Loucy (cell line): ENCODE data around the gene CD14.

Experiments used
- H2AFZ ChIP-seq: fragments of 200-600 bp; sonication (generic); 2 replicates; pipeline ENCODE4 v1.6.0; 2016; ENCODE audit warnings: antibody characterized with exemption, mild to moderate bottlenecking, low read length, moderate library complexity
- H3F3A ChIP-seq: fragments of 200-600 bp; 2 replicates; pipeline ENCODE4 v1.6.0; 2016; ENCODE audit warnings: antibody characterized with exemption, low read depth, mild to moderate bottlenecking
- H3K27me3 ChIP-seq: fragments of 200-600 bp; sonication (generic); 2 replicates; pipeline ENCODE4 v1.6.1; 2014; ENCODE audit warnings: low read length, mild to moderate bottlenecking; ENCODE audit not compliant: insufficient read depth, poor library complexity, severe bottlenecking
- H3K36me3 ChIP-seq: fragments of 200-600 bp; sonication (generic); 2 replicates; pipeline ENCODE4 v1.6.1; 2016; ENCODE audit warnings: low read length; ENCODE audit not compliant: insufficient read depth
- H3K4me1 ChIP-seq: fragments of 200-600 bp; sonication (generic); 2 replicates; pipeline ENCODE4 v1.5.1; 2014; ENCODE audit warnings: low read length, mild to moderate bottlenecking; ENCODE audit not compliant: insufficient read depth, poor library complexity, severe bottlenecking
- H3K4me2 ChIP-seq: fragments of 200-600 bp; sonication (generic); 2 replicates; pipeline ENCODE4 v1.6.0; 2014; ENCODE audit warnings: antibody characterized with exemption, low read length, low read depth, mild to moderate bottlenecking; ENCODE audit not compliant: poor library complexity, severe bottlenecking
- H3K4me3 ChIP-seq: fragments of 200-600 bp; sonication (generic); 2 replicates; pipeline ENCODE4 v1.5.1; 2014; ENCODE audit warnings: low read length, mild to moderate bottlenecking, mixed read lengths; ENCODE audit not compliant: poor library complexity, severe bottlenecking
- H3K79me2 ChIP-seq: fragments of 200-600 bp; sonication (generic); 2 replicates; pipeline ENCODE4 v1.6.1; 2014; ENCODE audit warnings: low read length; ENCODE audit not compliant: insufficient read depth
- H3K9ac ChIP-seq: fragments of 200-600 bp; sonication (generic); 2 replicates; pipeline ENCODE4 v1.6.0; 2014; ENCODE audit warnings: mild to moderate bottlenecking, low read depth, low read length, moderate library complexity; ENCODE audit not compliant: poor library complexity, severe bottlenecking
- H3K9me2 ChIP-seq: fragments of 200-600 bp; sonication (generic); replicated peaks from 2 replicates; pipeline ENCODE4 v1.6.1; 2016; ENCODE audit warnings: low read depth, low read length, mixed read lengths
- H3K9me3 ChIP-seq: fragments of 200-600 bp; sonication (generic); 2 replicates; pipeline ENCODE4 v1.6.1; 2014; ENCODE audit warnings: mild to moderate bottlenecking, antibody characterized with exemption, low read length, low read depth; ENCODE audit not compliant: insufficient read depth
- H4K20me1 ChIP-seq: fragments of 200-600 bp; sonication (generic); 2 replicates; pipeline ENCODE4 v1.6.0; 2014; ENCODE audit warnings: antibody characterized with exemption, low read length, mild to moderate bottlenecking; ENCODE audit not compliant: insufficient read depth, poor library complexity, severe bottlenecking
- CTCF ChIP-seq: fragments of 200-600 bp; sonication (generic); conservative IDR thresholded peaks from 2 replicates; pipeline ENCODE4 v1.5.1; 2014; ENCODE audit warnings: mild to moderate bottlenecking, antibody characterized with exemption, low read length
- EZH2phosphoT487 ChIP-seq: fragments of 200-600 bp; IDR thresholded peaks from 2 replicates; pipeline ENCODE4 v1.6.1; 2018; ENCODE audit warnings: antibody characterized with exemption, mild to moderate bottlenecking, moderate library complexity, borderline replicate concordance

The CD14 gene

GRCh38 chr5:140633501-140633900 lies 526 bp upstream of the CD14 start:
- H2AFZ ChIP-seq = no peak overlapping the region
- no peaks in the 10 kb centered on the region for H3K4me1 ChIP-seq
- H3K9ac ChIP-seq = no peak overlapping the region
- no peaks in the 10 kb centered on the region for H3K36me3 ChIP-seq
- H3F3A ChIP-seq = no peaks in the 10 kb centered on the region
- no peaks in the 10 kb centered on the region for H3K9me2 ChIP-seq
- H3K9me3 ChIP-seq = no peaks in the 10 kb centered on the region
- no peak overlapping the region for H3K4me3 ChIP-seq
- H3K79me2 ChIP-seq = no peaks in the 10 kb centered on the region
- no peaks in the 10 kb centered on the region for H4K20me1 ChIP-seq
- H3K4me2 ChIP-seq = no peak overlapping the region
- TF ChIP-seq EZH2phosphoT487 (no peak), CTCF (no peak)
- no peaks in the 10 kb centered on the region for H3K27me3 ChIP-seq

GRCh38 chr5:140632366-140633020 lies 482 bp downstream of the CD14 start:
- no peak overlapping the region for H3K4me3 ChIP-seq
- H3K9me3 ChIP-seq = no peaks in the 10 kb centered on the region
- no peaks in the 10 kb centered on the region for H4K20me1 ChIP-seq
- H2AFZ ChIP-seq = no peak overlapping the region
- no peaks in the 10 kb centered on the region for H3K36me3 ChIP-seq
- no peak overlapping the region for H3K4me2 ChIP-seq
- no peak overlapping the region for H3K9ac ChIP-seq
- TF ChIP-seq EZH2phosphoT487 (no peak), CTCF (no peak)
- H3F3A ChIP-seq = no peaks in the 10 kb centered on the region
- H3K27me3 ChIP-seq = no peaks in the 10 kb centered on the region
- no peaks in the 10 kb centered on the region for H3K79me2 ChIP-seq
- H3K4me1 ChIP-seq = no peaks in the 10 kb centered on the region
- no peaks in the 10 kb centered on the region for H3K9me2 ChIP-seq

GRCh38 chr5:140631831-140632365 lies 1.1 kb downstream of the CD14 start:
- no peaks in the 10 kb centered on the region for H3K9me3 ChIP-seq
- no peak overlapping the region for H3K4me3 ChIP-seq
- no peak overlapping the region for H3K4me2 ChIP-seq
- H3K36me3 ChIP-seq = no peaks in the 10 kb centered on the region
- H4K20me1 ChIP-seq = no peaks in the 10 kb centered on the region
- no peaks in the 10 kb centered on the region for H3K27me3 ChIP-seq
- H3K9me2 ChIP-seq = no peaks in the 10 kb centered on the region
- TF ChIP-seq EZH2phosphoT487 (no peak), CTCF (no peak)
- no peaks in the 10 kb centered on the region for H3K79me2 ChIP-seq
- H3F3A ChIP-seq = no peaks in the 10 kb centered on the region
- H2AFZ ChIP-seq = no peak overlapping the region
- H3K9ac ChIP-seq = no peak overlapping the region
- H3K4me1 ChIP-seq = no peaks in the 10 kb centered on the region
